ENCODE measurements around the gene NPAS2. TPM values are rescaled to one million over a fixed set of nuclear protein-coding genes. Genes with fewer than 3 reads are reported as not detected.

NPAS2 gene
- total RNA-seq, 4 donors from 2014 or later = 11.8 to 46.5 (median 21.7) TPM

DNA sequence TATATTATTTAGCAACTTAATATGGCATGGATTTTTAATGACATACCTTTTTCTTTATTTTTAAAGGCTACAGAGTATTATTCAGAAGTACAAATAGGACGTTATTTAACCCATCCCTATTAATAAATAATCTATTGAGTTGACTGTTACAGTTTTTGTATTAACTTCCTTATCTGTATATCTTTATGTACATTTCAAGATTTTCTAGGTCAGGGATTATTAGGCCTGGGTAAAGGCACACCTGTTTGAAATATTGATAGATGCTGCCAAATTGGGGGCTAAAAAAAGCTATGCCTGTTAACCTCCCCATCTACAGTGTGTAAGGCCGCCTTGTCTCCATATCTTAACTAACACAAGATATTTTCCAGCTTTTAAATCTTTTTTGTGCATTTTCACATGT is 6.6 kb downstream of the NPAS2 start:
- no peak overlapping the region for H3K4me3 ChIP-seq
- ATAC-seq = no peak
- TF ChIP-seq POLR2A (IDR thresholded peaks at IDR 0.05) (no peak), POLR2AphosphoS5 (IDR thresholded peaks at IDR 0.05) (no peak), EP300 (IDR thresholded peaks at IDR 0.05) (no peak)
- TF ChIP-seq, protein P1, sequence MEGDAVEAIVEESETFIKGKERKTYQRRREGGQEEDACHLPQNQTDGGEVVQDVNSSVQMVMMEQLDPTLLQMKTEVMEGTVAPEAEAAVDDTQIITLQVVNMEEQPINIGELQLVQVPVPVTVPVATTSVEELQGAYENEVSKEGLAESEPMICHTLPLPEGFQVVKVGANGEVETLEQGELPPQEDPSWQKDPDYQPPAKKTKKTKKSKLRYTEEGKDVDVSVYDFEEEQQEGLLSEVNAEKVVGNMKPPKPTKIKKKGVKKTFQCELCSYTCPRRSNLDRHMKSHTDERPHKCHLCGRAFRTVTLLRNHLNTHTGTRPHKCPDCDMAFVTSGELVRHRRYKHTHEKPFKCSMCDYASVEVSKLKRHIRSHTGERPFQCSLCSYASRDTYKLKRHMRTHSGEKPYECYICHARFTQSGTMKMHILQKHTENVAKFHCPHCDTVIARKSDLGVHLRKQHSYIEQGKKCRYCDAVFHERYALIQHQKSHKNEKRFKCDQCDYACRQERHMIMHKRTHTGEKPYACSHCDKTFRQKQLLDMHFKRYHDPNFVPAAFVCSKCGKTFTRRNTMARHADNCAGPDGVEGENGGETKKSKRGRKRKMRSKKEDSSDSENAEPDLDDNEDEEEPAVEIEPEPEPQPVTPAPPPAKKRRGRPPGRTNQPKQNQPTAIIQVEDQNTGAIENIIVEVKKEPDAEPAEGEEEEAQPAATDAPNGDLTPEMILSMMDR (IDR thresholded peaks at IDR 0.05) = no peak
- H3K4me1 ChIP-seq = peaks cover 0 to 31% (median 0%) of the 10 kb centered on the region in 3 donors
- H3K27me3 ChIP-seq = no peaks in the 10 kb centered on the region
- H3K9me3 ChIP-seq = peaks cover 0 to 10% (median 0%) of the 10 kb centered on the region in 3 donors
- 85 to 87% methylated on average over 2 of the region's 2 CpGs for WGBS, 2 donors (ENCODE audit: low coverage in 1 of 2)
- no peak overlapping the region for H3K27ac ChIP-seq
- no peaks in the 10 kb centered on the region for H3K36me3 ChIP-seq

DNA sequence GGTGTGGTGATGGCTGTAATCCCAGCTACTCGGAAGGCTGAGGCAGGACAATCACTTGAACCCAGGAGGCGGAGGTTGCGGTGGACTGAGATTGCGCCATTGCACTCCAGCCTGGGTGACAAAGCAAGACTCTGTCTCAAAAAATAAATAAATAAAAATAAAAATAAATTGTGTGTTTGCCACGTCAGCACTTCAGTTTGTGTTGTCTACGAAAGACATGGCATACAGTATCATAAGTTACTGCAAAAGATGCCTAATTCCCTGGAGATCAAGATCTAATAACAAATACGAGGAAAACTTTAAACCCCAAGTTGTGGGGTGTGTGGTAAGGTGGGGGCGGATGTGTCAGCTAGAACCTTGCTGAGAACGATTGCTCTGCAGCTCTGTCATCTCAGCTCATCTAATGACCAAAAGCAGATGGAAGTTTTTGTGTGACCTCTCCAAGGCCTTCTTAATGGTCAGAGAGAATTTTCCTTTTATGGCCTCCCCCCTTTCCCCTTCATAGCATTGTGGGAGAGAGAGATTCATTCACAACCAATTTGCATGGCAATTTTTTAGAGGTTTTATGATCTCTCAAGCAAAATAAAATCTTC is 11.3 kb downstream of the NPAS2 start:
- Histone ChIP-seq H3K27me3 (no peaks in the 10 kb centered on the region), H3K27ac (no peak overlapping the region), H3K4me1 (peaks cover 0 to 33% (median 12%) of the 10 kb centered on the region in 3 donors), H3K36me3 (no peaks in the 10 kb centered on the region), H3K4me3 (no peak overlapping the region), H3K9me3 (peaks cover 0 to 10% (median 0%) of the 10 kb centered on the region in 3 donors)
- WGBS, 2 donors (ENCODE audit: low coverage in 1 of 2) = 72 to 82% methylated on average over 5 to 9 of the region's 9 CpGs
- no peak for ATAC-seq
- TF ChIP-seq POLR2A (IDR thresholded peaks at IDR 0.05) = no peak
- TF ChIP-seq EP300 (IDR thresholded peaks at IDR 0.05) = no peak
- TF ChIP-seq POLR2AphosphoS5 (IDR thresholded peaks at IDR 0.05) = no peak
- TF ChIP-seq, protein P1 (IDR thresholded peaks at IDR 0.05) = no peak

DNA sequence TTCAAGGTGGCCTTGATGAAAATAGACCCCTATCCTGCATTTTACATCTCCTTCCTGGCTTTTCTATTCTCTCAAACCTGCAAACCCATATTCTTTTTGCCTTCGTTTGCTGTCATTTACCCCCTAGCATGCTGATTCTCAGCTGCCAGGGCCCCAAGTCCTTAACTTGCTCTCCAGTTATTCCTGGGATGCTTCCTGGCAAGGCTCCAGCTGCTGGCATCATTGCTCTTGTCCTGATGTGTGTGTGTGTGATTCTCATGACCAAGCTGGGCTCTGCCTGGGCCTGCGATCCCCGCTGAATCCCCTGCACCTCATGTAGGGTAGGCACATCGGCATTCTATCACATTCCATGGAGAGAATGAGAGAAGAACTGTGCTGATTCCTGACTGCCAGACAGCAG is 11.9 kb downstream of the NPAS2 start:
- no peak for TF ChIP-seq POLR2AphosphoS5 (IDR thresholded peaks at IDR 0.05)
- TF ChIP-seq, protein P1 (IDR thresholded peaks at IDR 0.05) = no peak
- TF ChIP-seq POLR2A (IDR thresholded peaks at IDR 0.05) = no peak
- no peak for TF ChIP-seq EP300 (IDR thresholded peaks at IDR 0.05)
- 60 to 90% methylated on average over 1 to 2 of the region's 4 CpGs for WGBS, 2 donors (ENCODE audit: low coverage in 1 of 2)
- H3K4me1 ChIP-seq = peaks cover 0 to 33% (median 12%) of the 10 kb centered on the region in 3 donors
- H3K9me3 ChIP-seq = peaks cover 0 to 10% (median 0%) of the 10 kb centered on the region in 3 donors
- no peak for ATAC-seq
- H3K27me3 ChIP-seq = no peaks in the 10 kb centered on the region
- H3K36me3 ChIP-seq = no peaks in the 10 kb centered on the region
- peak overlapping the region in 2 of 4 donors; percentile 36 to 39 for H3K27ac ChIP-seq
- H3K4me3 ChIP-seq = no peak overlapping the region

DNA sequence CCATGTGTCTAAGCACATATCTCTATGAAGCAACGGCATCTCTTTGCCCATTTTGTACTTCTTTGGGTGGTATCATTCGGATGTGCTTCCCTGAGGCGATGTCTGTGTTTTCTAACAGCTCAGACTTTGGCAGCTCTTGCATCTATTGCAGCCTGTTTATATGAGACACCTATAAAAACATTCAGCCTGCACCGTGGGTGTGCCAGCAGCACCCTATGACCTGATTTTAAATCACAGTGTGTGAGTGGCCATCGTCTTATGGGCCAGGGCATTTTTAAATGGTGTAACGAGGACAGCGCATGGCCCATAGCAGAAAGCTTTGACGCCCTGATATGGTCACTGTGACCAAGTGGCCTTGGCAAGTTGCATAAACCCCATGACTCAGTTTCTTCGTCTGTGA is 12.9 kb downstream of the NPAS2 start:
- Histone ChIP-seq H3K9me3 (peaks cover 0 to 9% (median 0%) of the 10 kb centered on the region in 3 donors), H3K4me3 (no peak overlapping the region), H3K27ac (peak overlapping the region in 3 of 4 donors; percentile 3 to 47 (median 36)), H3K4me1 (peaks cover 0 to 33% (median 12%) of the 10 kb centered on the region in 3 donors), H3K36me3 (no peaks in the 10 kb centered on the region), H3K27me3 (no peaks in the 10 kb centered on the region)
- 44 to 55% methylated on average over 7 to 8 of the region's 9 CpGs for WGBS, 2 donors (ENCODE audit: low coverage in 1 of 2)
- TF ChIP-seq POLR2A (IDR thresholded peaks at IDR 0.05) (no peak), POLR2AphosphoS5 (IDR thresholded peaks at IDR 0.05) (peak; percentile 44), EP300 (IDR thresholded peaks at IDR 0.05) (no peak)
- TF ChIP-seq, protein P1 (IDR thresholded peaks at IDR 0.05) = no peak
- peak; percentile 43 for ATAC-seq

DNA sequence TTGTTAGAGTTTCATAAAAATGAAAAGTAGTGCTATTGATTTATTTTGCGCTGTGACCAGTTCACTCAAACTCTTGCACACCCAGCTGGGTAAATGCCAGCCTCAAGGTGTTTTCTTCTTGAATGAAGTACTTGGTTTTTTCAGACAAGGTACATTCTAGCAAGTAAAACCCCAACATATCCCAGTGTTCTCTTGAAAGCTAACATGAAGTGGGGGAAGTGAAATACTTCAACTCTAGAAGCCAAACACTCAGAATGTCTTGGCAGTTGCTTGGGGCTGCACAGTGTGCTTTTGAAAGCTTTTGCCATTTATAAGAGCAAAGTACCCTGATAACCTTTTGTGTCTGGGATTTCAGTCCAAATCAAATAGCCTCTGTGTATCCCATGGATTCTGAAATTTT is 13.4 kb downstream of the NPAS2 start:
- Histone ChIP-seq H3K27me3 (no peaks in the 10 kb centered on the region), H3K4me3 (no peak overlapping the region), H3K4me1 (peaks cover 0 to 33% (median 12%) of the 10 kb centered on the region in 3 donors), H3K9me3 (peaks cover 0 to 5% (median 0%) of the 10 kb centered on the region in 3 donors), H3K27ac (peak overlapping the region in 3 of 4 donors; percentile 3 to 47 (median 36)), H3K36me3 (no peaks in the 10 kb centered on the region)
- TF ChIP-seq EP300 (IDR thresholded peaks at IDR 0.05) (no peak), POLR2AphosphoS5 (IDR thresholded peaks at IDR 0.05) (no peak), POLR2A (IDR thresholded peaks at IDR 0.05) (no peak)
- TF ChIP-seq, protein P1 (IDR thresholded peaks at IDR 0.05) = no peak
- WGBS, 2 donors (ENCODE audit: low coverage in 1 of 2) = 88 to 100% methylated on average over 1 of the region's 1 CpG
- no peak for ATAC-seq

Measured in gastroesophageal sphincter (tissue), 4 donors.